Spleen (tissue), 11 donors: Measurements from ENCODE around the gene CHST13. TPM values are rescaled to one million over a fixed set of nuclear protein-coding genes. Genes with fewer than 3 reads are reported as not detected.

Source experiments
- DNase-seq: peaks from one replicate; pipeline ENCODE4 v3.0.0-alpha.2; 2020
- H3K27ac ChIP-seq, 8 donors: fragments of 200-600 bp; sonication (generic) in 7 of 8; 1 replicate in 4 of 8; 2 replicates in 4 of 8; pipeline versions ENCODE4 v1.5.0 to v1.8.0; 2016 to 2021; ENCODE audit warnings: inconsistent platforms in 4 of 8, mild to moderate bottlenecking in 4 of 8, moderate library complexity in 1 of 8
- H3K27me3 ChIP-seq, 7 donors: fragments of 200-600 bp; sonication (generic) in 6 of 7; replicated peaks in 1 of 7; 1 replicate in 4 of 7; 2 replicates in 3 of 7; pipeline versions ENCODE4 v1.5.0 to v1.8.0; 2016 to 2021; ENCODE audit warnings: inconsistent platforms in 3 of 7, mild to moderate bottlenecking in 1 of 7
- H3K36me3 ChIP-seq, 6 donors: fragments of 200-600 bp; sonication (generic) in 5 of 6; 1 replicate in 4 of 6; 2 replicates in 2 of 6; pipeline versions ENCODE4 v1.5.0 to v1.8.0; 2016 to 2021; ENCODE audit warnings: inconsistent platforms in 2 of 6
- H3K4me1 ChIP-seq, 6 donors: fragments of 200-600 bp; sonication (generic) in 5 of 6; 1 replicate in 3 of 6; 2 replicates in 3 of 6; pipeline versions ENCODE4 v1.5.0 to v1.8.0; 2016 to 2021; ENCODE audit warnings: inconsistent platforms in 3 of 6
- H3K4me3 ChIP-seq, 8 donors: fragments of 200-600 bp; sonication (generic) in 7 of 8; 1 replicate in 4 of 8; 2 replicates in 4 of 8; pipeline versions ENCODE4 v1.5.0 to v1.8.0; 2016 to 2021; ENCODE audit warnings: inconsistent platforms in 4 of 8, mild to moderate bottlenecking in 4 of 8, moderate library complexity in 2 of 8
- H3K9me3 ChIP-seq, 8 donors: fragments of 200-600 bp; sonication (generic) in 7 of 8; 1 replicate in 4 of 8; 2 replicates in 4 of 8; pipeline versions ENCODE4 v1.5.0 to v1.8.0; 2016 to 2021; ENCODE audit warnings: inconsistent platforms in 4 of 8
- CTCF ChIP-seq, 11 experiments: fragments of 200-600 bp in 7 of 11; fragments of 450-650 bp in 4 of 11; sonication (generic) in 4 of 11; IDR thresholded peaks in 8 of 11; conservative IDR thresholded peaks in 3 of 11; 1 replicate in 7 of 11; 2 replicates in 4 of 11; pipeline versions ENCODE4 v1.4.0 to v1.8.0; 2016 to 2021; ENCODE audit warnings: antibody characterized with exemption in 11 of 11, inconsistent platforms in 4 of 11, mild to moderate bottlenecking in 1 of 11
- POLR2A ChIP-seq, 3 donors: fragments of 450-650 bp; IDR thresholded peaks; one replicate each; pipeline ENCODE4 v1.5.1; 2017; ENCODE audit warnings: antibody characterized with exemption in 3 of 3, mild to moderate bottlenecking in 1 of 3
- POLR2AphosphoS5 ChIP-seq, 3 donors: sonication (generic); formaldehyde crosslinking; IDR thresholded peaks; one replicate each; pipeline ENCODE4 v1.5.1; 2017; ENCODE audit warnings: antibody characterized with exemption in 3 of 3
- WGBS, 5 donors: extraction: QIAGEN DNeasy Blood & Tissue Kit in 3 of 5; methylation state at CpG; one replicate each; pipeline versions ENCODE4 v1.1.5 to v1.1.7; 2013 to 2018; 5-methylcytosine and 5-hydroxymethylcytosine counted together
- intact Hi-C: fragments of 100-400 bp; cut with DNase I; formaldehyde crosslinking; loops from one replicate; pipeline ENCODE4 v1.15.0; 2023; ENCODE audit warnings: low total_unique reads
- polyA plus RNA-seq, 3 donors: library from polyadenylated mRNA; stranded (reverse); fragments of 200-250 nt; gene quantifications; one replicate each; pipeline ENCODE4 v1.2.1, GENCODE V29; 2013
- total RNA-seq, 7 donors: library from RNA; depleted of rRNA in 3 of 7; stranded (reverse); fragments of >200 nt in 3 of 7; fragmentation: NEBNext Ultra II Directional in 4 of 7; extraction: Animal tissue kit (Norgen Biotek cat#: 25700) in 4 of 7; gene quantifications; one replicate each; pipeline versions ENCODE4 v1.1.0 to v1.2.1, GENCODE V29; 2016 to 2021
- donor health status: healthy with polysubstance abuse.
- donor health status: DM: no; HTN: no; CAD: no; lungs with moderate emphysema.
- donor health status: DM: no; HTN: no; CAD: no.
- donor health status: Bipolar disorder and iron deficiency.
- donor health status: healthy.
- donor health status: DM: no; HTN: no; CAD: no.
- donor health status: DM: yes; HTN: yes; CAD: no.

Gene CHST13
- total and polyA plus RNA-seq, 10 donors = 0.26 to 11.2 (median 2.9) TPM

GRCh38 chr3:126551121-126551838, 27.3 kb downstream of the CHST13 start:
- H3K27ac ChIP-seq = no peak overlapping the region
- H3K27me3 ChIP-seq = peaks cover 0 to 14% (median 0%) of the 10 kb centered on the region in 7 donors
- peaks cover 0 to 12% (median 0%) of the 10 kb centered on the region in 6 donors for H3K4me1 ChIP-seq
- H3K36me3 ChIP-seq = no peaks in the 10 kb centered on the region
- intact Hi-C loops = no loop called here
- H3K4me3 ChIP-seq = no peak overlapping the region
- 54 to 67% (median 58%) methylated on average over 13 of the region's 13 CpGs for WGBS, 5 donors
- TF ChIP-seq CTCF (IDR thresholded peaks at IDR 0.05 in 8 of 11, conservative IDR thresholded peaks at IDR 0.05 in 3 of 11) = no peak
- DNase-seq = peak; percentile 62
- no peaks in the 10 kb centered on the region for H3K9me3 ChIP-seq

- Histone ChIP-seq H3K9me3 (no peaks in the 10 kb centered on the region), H3K36me3 (no peaks in the 10 kb centered on the region), H3K27ac (no peak overlapping the region), H3K4me3 (no peak overlapping the region), H3K27me3 (peaks cover 0 to 14% (median 0%) of the 10 kb centered on the region in 7 donors), H3K4me1 (peaks cover 0 to 12% (median 0%) of the 10 kb centered on the region in 6 donors)
- TF ChIP-seq CTCF (IDR thresholded peaks at IDR 0.05 in 8 of 11, conservative IDR thresholded peaks at IDR 0.05 in 3 of 11) = no peak
- no peak for TF ChIP-seq POLR2A (IDR thresholded peaks at IDR 0.05)
- no peak for TF ChIP-seq POLR2AphosphoS5 (IDR thresholded peaks at IDR 0.05)
- 72 to 91% (median 78%) methylated on average over 13 to 17 of the region's 17 CpGs for WGBS, 5 donors
- DNase-seq = peak; percentile 62
- intact Hi-C loops = no loop called here
Observed at GRCh38 chr3:126551839-126552687, 28.1 kb downstream of the CHST13 start.

GRCh38 chr3:126552688-126553283, 28.8 kb downstream of the CHST13 start:
- Histone ChIP-seq H3K9me3 (no peaks in the 10 kb centered on the region), H3K27ac (no peak overlapping the region), H3K36me3 (no peaks in the 10 kb centered on the region), H3K4me1 (peaks cover 0 to 12% (median 0%) of the 10 kb centered on the region in 6 donors), H3K27me3 (peaks cover 0 to 14% (median 0%) of the 10 kb centered on the region in 7 donors), H3K4me3 (no peak overlapping the region)
- intact Hi-C loops = no loop called here
- DNase-seq = peak; percentile 71
- WGBS, 5 donors = 80 to 91% (median 86%) methylated on average over 13 to 14 of the region's 14 CpGs
- no peak for TF ChIP-seq CTCF (IDR thresholded peaks at IDR 0.05 in 8 of 11, conservative IDR thresholded peaks at IDR 0.05 in 3 of 11)
- TF ChIP-seq POLR2A (IDR thresholded peaks at IDR 0.05) = no peak
- no peak for TF ChIP-seq POLR2AphosphoS5 (IDR thresholded peaks at IDR 0.05)
